GM23338 (cell line): ENCODE measurements around the gene OTUD7B. TPM values are rescaled to one million over a fixed set of nuclear protein-coding genes. Genes with fewer than 3 reads are reported as not detected.

Experiments
- polyA plus RNA-seq: library from polyadenylated mRNA; unstranded; fragments of >200 nt; fragmentation: Nextera tagmentation; extraction: Ambion mirVana; gene quantifications from 2 replicates; pipeline ENCODE4 v1.2.1, GENCODE V29; 2016
- total RNA-seq: library from RNA; depleted of rRNA; stranded (reverse); fragments of >200 nt; shearing (Covaris generic); gene quantifications from 2 replicates; pipeline ENCODE4 v1.2.3, GENCODE V29; 2014; rRNA removed

Gene OTUD7B
- total and polyA plus RNA-seq, 2 experiments from 2014 or later: 3.7 to 9.9 TPM

Other genes starting within 250 kb of the OTUD7B start
- not detected in 2 replicates for gene FCGR1A, start 228.0 kb downstream of the OTUD7B start, total RNA-seq
- gene FCGR1A, start 228.0 kb downstream of the OTUD7B start, polyA plus RNA-seq: not detected in 2 replicates
- gene BOLA1, start 111.2 kb downstream of the OTUD7B start, total RNA-seq: 13.4 and 18.4 TPM in 2 replicates
- gene BOLA1, start 111.2 kb downstream of the OTUD7B start, polyA plus RNA-seq: 23.1 and 26.2 TPM in 2 replicates
- 41.7 and 42.5 TPM in 2 replicates for gene SV2A, start 92.9 kb downstream of the OTUD7B start, total RNA-seq
- gene SV2A, start 92.9 kb downstream of the OTUD7B start, polyA plus RNA-seq: 17.3 and 17.8 TPM in 2 replicates
- gene SF3B4, start 82.9 kb downstream of the OTUD7B start, total RNA-seq: 48.7 and 49.2 TPM in 2 replicates
- 84.0 and 85.7 TPM in 2 replicates for gene SF3B4, start 82.9 kb downstream of the OTUD7B start, polyA plus RNA-seq
- gene MTMR11, start 73.8 kb downstream of the OTUD7B start, total RNA-seq: 1.8 and 2.4 TPM in 2 replicates
- 2.1 and 3.6 TPM in 2 replicates for gene MTMR11, start 73.8 kb downstream of the OTUD7B start, polyA plus RNA-seq
- gene VPS45, start 57.0 kb upstream of the OTUD7B start, total RNA-seq: 26.9 and 37.5 TPM in 2 replicates
- gene VPS45, start 57.0 kb upstream of the OTUD7B start, polyA plus RNA-seq: 17.5 and 23.5 TPM in 2 replicates
- gene PLEKHO1, start 139.2 kb upstream of the OTUD7B start, total RNA-seq: 26.3 and 34.3 TPM in 2 replicates
- 33.1 and 36.7 TPM in 2 replicates for gene PLEKHO1, start 139.2 kb upstream of the OTUD7B start, polyA plus RNA-seq
- 88.6 and 100 TPM in 2 replicates for gene ANP32E, start 225.4 kb upstream of the OTUD7B start, total RNA-seq
- gene ANP32E, start 225.4 kb upstream of the OTUD7B start, polyA plus RNA-seq: 244 and 257 TPM in 2 replicates
- gene CA14, start 247.0 kb upstream of the OTUD7B start, total RNA-seq: 41.3 and 42.9 TPM in 2 replicates
- 47.4 and 50.2 TPM in 2 replicates for gene CA14, start 247.0 kb upstream of the OTUD7B start, polyA plus RNA-seq